ENCODE results near the gene GTPBP4. TPM values are rescaled to one million over a fixed set of nuclear protein-coding genes. Genes with fewer than 3 reads are reported as not detected.

Gene GTPBP4
- total RNA-seq, 1 experiment from 2014 or later = 97.4 TPM

DNA sequence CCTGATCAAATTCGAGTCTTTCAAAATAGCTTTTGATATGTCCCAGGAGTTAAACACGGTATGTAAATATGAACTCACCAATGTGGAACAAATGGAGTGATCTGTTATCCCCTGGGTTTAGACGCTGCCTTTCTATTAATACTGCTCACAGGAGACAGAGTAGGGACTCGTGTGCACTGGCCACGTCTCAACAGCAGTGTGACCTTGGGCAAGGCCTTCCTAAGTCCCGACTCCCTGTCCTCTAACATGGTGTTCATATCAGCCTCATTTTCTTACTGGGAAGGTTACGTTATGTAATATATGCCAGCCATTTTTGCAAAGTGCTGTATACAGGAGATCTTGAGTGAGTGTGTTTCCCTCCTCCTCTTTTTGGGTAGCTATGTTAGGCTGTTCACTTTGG, 69.8 kb downstream of the GTPBP4 start:
- TF ChIP-seq CBFB (CRISPR knock-in tag; IDR thresholded peaks at IDR 0.05; ENCODE audit: low read depth) = no peak
- TF ChIP-seq, protein P1, sequence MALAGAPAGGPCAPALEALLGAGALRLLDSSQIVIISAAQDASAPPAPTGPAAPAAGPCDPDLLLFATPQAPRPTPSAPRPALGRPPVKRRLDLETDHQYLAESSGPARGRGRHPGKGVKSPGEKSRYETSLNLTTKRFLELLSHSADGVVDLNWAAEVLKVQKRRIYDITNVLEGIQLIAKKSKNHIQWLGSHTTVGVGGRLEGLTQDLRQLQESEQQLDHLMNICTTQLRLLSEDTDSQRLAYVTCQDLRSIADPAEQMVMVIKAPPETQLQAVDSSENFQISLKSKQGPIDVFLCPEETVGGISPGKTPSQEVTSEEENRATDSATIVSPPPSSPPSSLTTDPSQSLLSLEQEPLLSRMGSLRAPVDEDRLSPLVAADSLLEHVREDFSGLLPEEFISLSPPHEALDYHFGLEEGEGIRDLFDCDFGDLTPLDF (CRISPR knock-in tag; IDR thresholded peaks at IDR 0.05) = no peak
- TF ChIP-seq, protein P2, sequence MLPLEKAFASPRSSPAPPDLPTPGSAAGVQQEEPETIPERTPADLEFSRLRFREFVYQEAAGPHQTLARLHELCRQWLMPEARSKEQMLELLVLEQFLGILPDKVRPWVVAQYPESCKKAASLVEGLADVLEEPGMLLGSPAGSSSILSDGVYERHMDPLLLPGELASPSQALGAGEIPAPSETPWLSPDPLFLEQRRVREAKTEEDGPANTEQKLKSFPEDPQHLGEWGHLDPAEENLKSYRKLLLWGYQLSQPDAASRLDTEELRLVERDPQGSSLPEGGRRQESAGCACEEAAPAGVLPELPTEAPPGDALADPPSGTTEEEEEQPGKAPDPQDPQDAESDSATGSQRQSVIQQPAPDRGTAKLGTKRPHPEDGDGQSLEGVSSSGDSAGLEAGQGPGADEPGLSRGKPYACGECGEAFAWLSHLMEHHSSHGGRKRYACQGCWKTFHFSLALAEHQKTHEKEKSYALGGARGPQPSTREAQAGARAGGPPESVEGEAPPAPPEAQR (CRISPR knock-in tag; IDR thresholded peaks at IDR 0.05) = no peak
- TF ChIP-seq MYBL2 (CRISPR knock-in tag; IDR thresholded peaks at IDR 0.05) = no peak
- TF ChIP-seq, protein P3, sequence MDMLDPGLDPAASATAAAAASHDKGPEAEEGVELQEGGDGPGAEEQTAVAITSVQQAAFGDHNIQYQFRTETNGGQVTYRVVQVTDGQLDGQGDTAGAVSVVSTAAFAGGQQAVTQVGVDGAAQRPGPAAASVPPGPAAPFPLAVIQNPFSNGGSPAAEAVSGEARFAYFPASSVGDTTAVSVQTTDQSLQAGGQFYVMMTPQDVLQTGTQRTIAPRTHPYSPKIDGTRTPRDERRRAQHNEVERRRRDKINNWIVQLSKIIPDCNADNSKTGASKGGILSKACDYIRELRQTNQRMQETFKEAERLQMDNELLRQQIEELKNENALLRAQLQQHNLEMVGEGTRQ (CRISPR knock-in tag; IDR thresholded peaks at IDR 0.05) = no peak
- TF ChIP-seq, protein P4, sequence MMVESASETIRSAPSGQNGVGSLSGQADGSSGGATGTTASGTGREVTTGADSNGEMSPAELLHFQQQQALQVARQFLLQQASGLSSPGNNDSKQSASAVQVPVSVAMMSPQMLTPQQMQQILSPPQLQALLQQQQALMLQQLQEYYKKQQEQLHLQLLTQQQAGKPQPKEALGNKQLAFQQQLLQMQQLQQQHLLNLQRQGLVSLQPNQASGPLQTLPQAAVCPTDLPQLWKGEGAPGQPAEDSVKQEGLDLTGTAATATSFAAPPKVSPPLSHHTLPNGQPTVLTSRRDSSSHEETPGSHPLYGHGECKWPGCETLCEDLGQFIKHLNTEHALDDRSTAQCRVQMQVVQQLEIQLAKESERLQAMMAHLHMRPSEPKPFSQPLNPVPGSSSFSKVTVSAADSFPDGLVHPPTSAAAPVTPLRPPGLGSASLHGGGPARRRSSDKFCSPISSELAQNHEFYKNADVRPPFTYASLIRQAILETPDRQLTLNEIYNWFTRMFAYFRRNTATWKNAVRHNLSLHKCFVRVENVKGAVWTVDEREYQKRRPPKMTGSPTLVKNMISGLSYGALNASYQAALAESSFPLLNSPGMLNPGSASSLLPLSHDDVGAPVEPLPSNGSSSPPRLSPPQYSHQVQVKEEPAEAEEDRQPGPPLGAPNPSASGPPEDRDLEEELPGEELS (CRISPR knock-in tag; IDR thresholded peaks at IDR 0.05) = no peak
- TF ChIP-seq, protein P5, sequence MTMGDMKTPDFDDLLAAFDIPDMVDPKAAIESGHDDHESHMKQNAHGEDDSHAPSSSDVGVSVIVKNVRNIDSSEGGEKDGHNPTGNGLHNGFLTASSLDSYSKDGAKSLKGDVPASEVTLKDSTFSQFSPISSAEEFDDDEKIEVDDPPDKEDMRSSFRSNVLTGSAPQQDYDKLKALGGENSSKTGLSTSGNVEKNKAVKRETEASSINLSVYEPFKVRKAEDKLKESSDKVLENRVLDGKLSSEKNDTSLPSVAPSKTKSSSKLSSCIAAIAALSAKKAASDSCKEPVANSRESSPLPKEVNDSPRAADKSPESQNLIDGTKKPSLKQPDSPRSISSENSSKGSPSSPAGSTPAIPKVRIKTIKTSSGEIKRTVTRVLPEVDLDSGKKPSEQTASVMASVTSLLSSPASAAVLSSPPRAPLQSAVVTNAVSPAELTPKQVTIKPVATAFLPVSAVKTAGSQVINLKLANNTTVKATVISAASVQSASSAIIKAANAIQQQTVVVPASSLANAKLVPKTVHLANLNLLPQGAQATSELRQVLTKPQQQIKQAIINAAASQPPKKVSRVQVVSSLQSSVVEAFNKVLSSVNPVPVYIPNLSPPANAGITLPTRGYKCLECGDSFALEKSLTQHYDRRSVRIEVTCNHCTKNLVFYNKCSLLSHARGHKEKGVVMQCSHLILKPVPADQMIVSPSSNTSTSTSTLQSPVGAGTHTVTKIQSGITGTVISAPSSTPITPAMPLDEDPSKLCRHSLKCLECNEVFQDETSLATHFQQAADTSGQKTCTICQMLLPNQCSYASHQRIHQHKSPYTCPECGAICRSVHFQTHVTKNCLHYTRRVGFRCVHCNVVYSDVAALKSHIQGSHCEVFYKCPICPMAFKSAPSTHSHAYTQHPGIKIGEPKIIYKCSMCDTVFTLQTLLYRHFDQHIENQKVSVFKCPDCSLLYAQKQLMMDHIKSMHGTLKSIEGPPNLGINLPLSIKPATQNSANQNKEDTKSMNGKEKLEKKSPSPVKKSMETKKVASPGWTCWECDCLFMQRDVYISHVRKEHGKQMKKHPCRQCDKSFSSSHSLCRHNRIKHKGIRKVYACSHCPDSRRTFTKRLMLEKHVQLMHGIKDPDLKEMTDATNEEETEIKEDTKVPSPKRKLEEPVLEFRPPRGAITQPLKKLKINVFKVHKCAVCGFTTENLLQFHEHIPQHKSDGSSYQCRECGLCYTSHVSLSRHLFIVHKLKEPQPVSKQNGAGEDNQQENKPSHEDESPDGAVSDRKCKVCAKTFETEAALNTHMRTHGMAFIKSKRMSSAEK (CRISPR knock-in tag; IDR thresholded peaks at IDR 0.05; ENCODE audit: borderline replicate concordance) = no peak
- H3K36me3 Mint-ChIP-seq = peaks cover 12% of the 10 kb centered on the region
- DNase-seq (ENCODE audit: low spot score) (no peak), ATAC-seq (no peak)
- ChIA-PET CTCF (no interaction called here), POLR2A (interaction anchor here (1.0 kb wide), 1 partner anchor 9 kb away, joined by 5 read pairs; the partner anchor contains the start of gene IDI1)
- H3K4me3 Mint-ChIP-seq = peak overlapping the region; percentile 96
- H3K27me3 Mint-ChIP-seq (ENCODE audit: low read depth) = no peaks in the 10 kb centered on the region
- peaks cover 32% of the 10 kb centered on the region for H3K4me1 Mint-ChIP-seq
- peak overlapping the region; percentile 22; the same call in 1 of the 2 replicates for H3K27ac Mint-ChIP-seq
- H3K9me3 Mint-ChIP-seq = no peaks in the 10 kb centered on the region

DNA sequence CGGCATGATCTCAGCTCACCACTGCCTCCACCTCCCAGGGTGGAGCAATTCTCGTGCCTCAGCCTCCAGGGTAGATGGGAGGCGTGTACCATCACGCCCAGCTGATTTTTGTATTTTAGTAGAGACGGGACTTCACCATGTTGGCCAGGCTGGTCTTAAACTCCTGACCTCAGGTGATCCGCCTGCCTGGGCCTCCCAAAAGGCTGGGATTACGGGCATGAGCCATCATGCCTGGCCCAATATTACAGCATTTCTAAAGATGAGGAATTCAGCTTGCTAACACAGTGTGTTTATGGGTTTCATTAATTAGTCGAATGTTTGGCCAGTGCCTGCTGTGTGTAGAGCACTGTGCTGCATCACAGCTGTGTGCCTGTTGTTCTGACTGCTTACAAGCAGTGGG, 71.7 kb downstream of the GTPBP4 start:
- DNase-seq (ENCODE audit: low spot score) (no peak), ATAC-seq (no peak)
- no peak overlapping the region for H3K4me3 Mint-ChIP-seq
- no peaks in the 10 kb centered on the region for H3K9me3 Mint-ChIP-seq
- POLR2A ChIA-PET = no interaction called here
- H3K27me3 Mint-ChIP-seq (ENCODE audit: low read depth) = no peaks in the 10 kb centered on the region
- CTCF ChIA-PET = no interaction called here
- H3K4me1 Mint-ChIP-seq = peaks cover 22% of the 10 kb centered on the region
- H3K36me3 Mint-ChIP-seq = no peaks in the 10 kb centered on the region
- TF ChIP-seq OVOL2 (CRISPR knock-in tag; IDR thresholded peaks at IDR 0.05; ENCODE audit: borderline replicate concordance) (no peak), JAZF1 (CRISPR knock-in tag; IDR thresholded peaks at IDR 0.05) (no peak), ZNF423 (CRISPR knock-in tag; IDR thresholded peaks at IDR 0.05) (no peak), ZNF317 (CRISPR knock-in tag; IDR thresholded peaks at IDR 0.05; ENCODE audit: borderline replicate concordance, low read depth) (no peak)
- TF ChIP-seq, protein P3 (CRISPR knock-in tag; IDR thresholded peaks at IDR 0.05) = no peak
- no peak overlapping the region; the same call in 1 of the 2 replicates for H3K27ac Mint-ChIP-seq

Measured in WTC11 (cell line).